Lower lobe of right lung (tissue), 2 donors: ENCODE measurements around the gene CFDP1. TPM values are rescaled to one million over a fixed set of nuclear protein-coding genes. Genes with fewer than 3 reads are reported as not detected.

Source experiments
- ATAC-seq, 2 donors: fragments of 200-7000 bp; cut with Tn5 transposase; one replicate each; pipeline ENCODE4 v1.9.1; 2020 to 2022; ENCODE audit warnings: mild to moderate bottlenecking in 2 of 2, moderate library complexity in 2 of 2
- DNase-seq: peaks from one replicate; pipeline ENCODE4 v3.0.0-alpha.2; 2020
- H3K27ac ChIP-seq: fragments of 200-600 bp; one replicate; pipeline ENCODE4 v1.8.0; 2022
- H3K27me3 ChIP-seq: fragments of 200-600 bp; one replicate; pipeline ENCODE4 v1.8.0; 2022; ENCODE audit warnings: low read depth
- H3K36me3 ChIP-seq: fragments of 200-600 bp; one replicate; pipeline ENCODE4 v1.8.0; 2022; ENCODE audit warnings: mild to moderate bottlenecking
- H3K4me1 ChIP-seq: fragments of 200-600 bp; one replicate; pipeline ENCODE4 v1.8.0; 2022
- H3K4me3 ChIP-seq: fragments of 200-600 bp; one replicate; pipeline ENCODE4 v1.8.0; 2022; ENCODE audit warnings: mild to moderate bottlenecking
- H3K9me3 ChIP-seq: fragments of 200-600 bp; one replicate; pipeline ENCODE4 v1.8.0; 2022
- intact Hi-C: fragments of 100-400 bp; cut with DNase I; formaldehyde crosslinking; loops from one replicate; pipeline ENCODE4 v1.11.0; 2022
- long read RNA-seq: library from polyadenylated mRNA; unstranded; transcript quantifications from one replicate; pipeline ENCODE4 v2.0.0, GENCODE V29; 2021
- total RNA-seq: library from RNA; stranded (reverse); fragmentation: NEBNext Ultra II Directional; extraction: Animal tissue kit (Norgen Biotek cat#: 25700); gene quantifications from one replicate; pipeline ENCODE4 v1.2.1, GENCODE V29; 2021
- TF ChIP-seq, protein P1 (sequence below): fragments of 200-600 bp; IDR thresholded peaks from one replicate; pipeline ENCODE4 v1.8.0; 2022; ENCODE audit warnings: antibody characterized with exemption, mild to moderate bottlenecking
- donor health status: DM: no; HTN: yes; CAD: no; lungs with severe emphysema.

CFDP1 gene
- total RNA-seq, result 57.7 TPM
- long read RNA-seq, transcript CFDP1-207 (5 exons, 1,167 nt), result minor isoform, 7 of 85 reads
- long read RNA-seq, transcript CFDP1-201 (7 exons, 1,275 nt), result major isoform, 61 of 85 reads
- long read RNA-seq, partial matches to known transcripts, result 4 of 85 reads
- long read RNA-seq, other reads (novel, unspliced or antisense), result 13 of 85 reads

- DNase-seq, result peak; percentile 98
- intact Hi-C loops, result no loop called here
- Histone ChIP-seq H3K9me3 (no peaks in the 10 kb centered on the region), H3K4me1 (peaks cover 12% of the 10 kb centered on the region), H3K4me3 (peak within 1 kb of the TSS; percentile 98), H3K36me3 (no peaks in the 10 kb centered on the region), H3K27me3 (no peaks in the 10 kb centered on the region), H3K27ac (peak within 1 kb of the TSS; percentile 98)
- TF ChIP-seq, protein P1, sequence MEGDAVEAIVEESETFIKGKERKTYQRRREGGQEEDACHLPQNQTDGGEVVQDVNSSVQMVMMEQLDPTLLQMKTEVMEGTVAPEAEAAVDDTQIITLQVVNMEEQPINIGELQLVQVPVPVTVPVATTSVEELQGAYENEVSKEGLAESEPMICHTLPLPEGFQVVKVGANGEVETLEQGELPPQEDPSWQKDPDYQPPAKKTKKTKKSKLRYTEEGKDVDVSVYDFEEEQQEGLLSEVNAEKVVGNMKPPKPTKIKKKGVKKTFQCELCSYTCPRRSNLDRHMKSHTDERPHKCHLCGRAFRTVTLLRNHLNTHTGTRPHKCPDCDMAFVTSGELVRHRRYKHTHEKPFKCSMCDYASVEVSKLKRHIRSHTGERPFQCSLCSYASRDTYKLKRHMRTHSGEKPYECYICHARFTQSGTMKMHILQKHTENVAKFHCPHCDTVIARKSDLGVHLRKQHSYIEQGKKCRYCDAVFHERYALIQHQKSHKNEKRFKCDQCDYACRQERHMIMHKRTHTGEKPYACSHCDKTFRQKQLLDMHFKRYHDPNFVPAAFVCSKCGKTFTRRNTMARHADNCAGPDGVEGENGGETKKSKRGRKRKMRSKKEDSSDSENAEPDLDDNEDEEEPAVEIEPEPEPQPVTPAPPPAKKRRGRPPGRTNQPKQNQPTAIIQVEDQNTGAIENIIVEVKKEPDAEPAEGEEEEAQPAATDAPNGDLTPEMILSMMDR, result no peak
- peak; percentile 98 to 99 for ATAC-seq
These were observed at the start of gene CFDP1 for GRCh38 chr16:75432828-75433731. CFDP1 (minus strand) TSS chr16:75433503; CDS start chr16:75433352, 151 bp downstream.

GRCh38 chr16:75482434-75483205 lies 49.3 kb upstream of the CFDP1 start:
- no peaks in the 10 kb centered on the region for H3K9me3 ChIP-seq
- intact Hi-C loops, result no loop called here

GRCh38 chr16:75481475-75481874 lies 48.2 kb upstream of the CFDP1 start:
- H3K4me1 ChIP-seq, result no peaks in the 10 kb centered on the region
- no peaks in the 10 kb centered on the region for H3K36me3 ChIP-seq
- DNase-seq (no peak), ATAC-seq (no peak)
- no peaks in the 10 kb centered on the region for H3K27me3 ChIP-seq
- intact Hi-C loops, result no loop called here
- H3K27ac ChIP-seq, result no peak overlapping the region
- H3K9me3 ChIP-seq, result no peaks in the 10 kb centered on the region
- no peak overlapping the region for H3K4me3 ChIP-seq
- TF ChIP-seq, protein P1, result no peak

More at GRCh38 chr16:75482434-75483205, 49.3 kb upstream of the CFDP1 start:
- Histone ChIP-seq H3K36me3 (no peaks in the 10 kb centered on the region), H3K4me3 (no peak overlapping the region), H3K27ac (no peak overlapping the region), H3K4me1 (no peaks in the 10 kb centered on the region), H3K27me3 (no peaks in the 10 kb centered on the region)
- TF ChIP-seq, protein P1, result no peak
- ATAC-seq, result no peak
- no peak for DNase-seq

- H3K27ac ChIP-seq, result no peak overlapping the region
- H3K9me3 ChIP-seq, result no peaks in the 10 kb centered on the region
- H3K27me3 ChIP-seq, result no peaks in the 10 kb centered on the region
- H3K4me1 ChIP-seq, result no peaks in the 10 kb centered on the region
- TF ChIP-seq, protein P1, result no peak
- H3K36me3 ChIP-seq, result no peaks in the 10 kb centered on the region
- no peak overlapping the region for H3K4me3 ChIP-seq
- no peak for ATAC-seq
- intact Hi-C loops, result no loop called here
- DNase-seq, result no peak
These were observed 46.2 kb upstream of the CFDP1 start for GRCh38 chr16:75479421-75479990.
